Measurements from ENCODE around the gene UCN2.
"Not testable (repeated sequence)": the region's sequence is repeated elsewhere in the genome, so short reads cannot be mapped to it uniquely, and the experiment has no call there.

The UCN2 gene

DNA sequence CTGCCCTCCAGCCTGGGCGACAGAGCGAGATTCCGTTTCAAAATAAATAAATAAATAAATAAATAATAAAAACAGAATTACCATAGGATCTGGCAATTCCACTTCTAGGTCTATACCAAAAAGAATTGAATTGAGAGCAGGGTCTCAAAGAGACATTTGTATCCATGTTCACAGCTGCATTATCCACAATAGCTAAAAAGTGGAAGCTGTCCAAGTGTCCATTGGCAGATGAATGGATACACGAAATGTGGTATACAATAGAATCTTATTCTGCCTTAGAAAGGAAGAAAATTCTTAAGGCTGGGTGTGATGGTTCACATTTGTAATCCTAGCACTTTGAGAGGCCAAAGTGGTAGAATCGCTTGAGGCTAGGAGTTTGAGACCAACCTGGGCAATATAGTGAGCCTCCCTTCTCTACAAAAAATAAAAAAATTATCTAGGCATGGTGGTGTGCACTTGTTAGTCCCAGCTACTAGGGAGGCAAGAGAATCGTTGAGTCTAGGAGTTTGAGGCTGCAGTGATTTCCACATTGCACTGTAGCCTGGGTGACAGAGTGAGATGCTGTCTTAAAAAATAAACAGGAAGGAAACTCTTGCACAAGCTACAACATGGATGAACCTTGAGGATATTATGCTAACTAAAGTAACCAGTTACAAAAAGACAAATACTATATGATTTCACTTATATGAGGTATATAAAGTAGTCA, 31.2 kb downstream of the UCN2 start:
- DNase-seq = no peak

GRCh38 chr3:48530701-48531100, 32.9 kb downstream of the UCN2 start:
- DNase-seq = not testable (repeated sequence)

- no peak for DNase-seq
These were observed 34.8 kb downstream of the UCN2 start for GRCh38 chr3:48528754-48529153.

GRCh38 chr3:48528048-48528447, 35.5 kb downstream of the UCN2 start:
- no peak for DNase-seq

GRCh38 chr3:48524970-48525369, 38.6 kb downstream of the UCN2 start:
- no peak for DNase-seq

GRCh38 chr3:48521635-48522034, 41.9 kb downstream of the UCN2 start:
- DNase-seq = no peak

DNA sequence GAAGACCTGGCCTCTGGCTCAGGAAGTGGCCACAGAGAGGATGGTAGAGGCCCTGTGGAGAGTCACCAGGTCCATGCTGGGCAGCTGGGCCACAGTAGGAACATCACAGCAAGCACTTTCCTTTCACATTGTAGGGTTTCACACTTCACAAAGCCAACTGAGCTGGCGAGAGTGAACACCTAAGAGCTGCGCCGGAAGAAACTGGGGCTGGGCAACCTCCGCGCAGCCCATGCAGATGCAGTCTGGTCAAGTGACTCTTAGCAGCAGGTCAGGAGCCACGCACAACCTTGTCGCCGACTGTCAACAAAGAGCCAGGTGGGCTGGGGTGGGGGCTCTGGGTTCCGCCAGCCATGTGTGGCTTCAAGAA, 44.3 kb downstream of the UCN2 start:
- DNase-seq = no peak

DNA sequence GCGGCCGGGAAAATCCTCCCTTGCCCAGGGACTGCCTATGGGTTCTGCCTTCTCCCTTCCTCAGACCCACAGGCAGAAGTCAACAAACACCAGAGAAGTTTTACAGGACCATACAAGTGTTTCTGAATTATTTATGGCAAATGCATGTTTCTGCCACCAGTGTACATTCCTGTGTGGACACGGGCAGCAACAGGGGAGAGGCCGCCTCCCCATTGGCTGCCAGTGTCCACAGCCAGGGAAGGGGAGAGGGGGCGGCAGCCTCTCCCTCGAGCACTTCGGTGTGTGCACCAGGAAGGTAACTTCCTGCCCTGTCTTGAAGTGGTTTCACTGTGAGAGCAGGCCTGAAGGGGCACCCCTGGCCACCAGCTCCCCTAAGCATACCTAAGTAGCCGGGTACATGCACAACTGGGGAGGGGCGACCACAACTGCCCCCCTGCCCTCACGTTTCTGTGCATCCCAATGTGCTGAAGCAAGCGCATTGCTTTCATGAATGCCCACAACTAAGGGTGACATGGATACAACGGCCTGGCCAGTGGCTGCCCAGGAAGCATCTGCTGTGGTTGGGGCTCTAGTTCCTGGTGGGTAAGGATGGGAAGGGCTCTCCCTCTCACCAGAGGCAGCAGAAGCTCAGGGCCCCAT, 44.8 kb downstream of the UCN2 start:
- DNase-seq = no peak

DNA sequence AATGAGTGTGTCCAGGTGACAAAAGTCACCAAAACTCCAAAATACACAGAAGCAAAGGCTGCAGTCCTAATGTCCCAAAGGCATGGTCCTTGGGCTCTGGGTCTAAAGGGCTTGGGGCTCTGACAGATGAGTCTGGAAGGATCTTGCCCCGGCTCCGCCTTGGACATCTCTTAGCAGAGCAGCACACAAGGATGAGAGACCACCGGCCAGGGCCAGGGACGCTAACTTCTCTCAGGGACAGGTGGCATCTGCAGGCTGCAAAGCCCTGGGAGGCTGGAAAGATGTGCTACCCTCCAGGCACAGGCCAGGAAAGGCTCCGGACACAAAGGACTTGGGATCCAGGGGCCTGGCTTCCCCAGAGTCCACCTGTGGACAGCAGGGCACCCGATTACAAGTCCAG, 45.5 kb downstream of the UCN2 start:
- DNase-seq = no peak

DNA sequence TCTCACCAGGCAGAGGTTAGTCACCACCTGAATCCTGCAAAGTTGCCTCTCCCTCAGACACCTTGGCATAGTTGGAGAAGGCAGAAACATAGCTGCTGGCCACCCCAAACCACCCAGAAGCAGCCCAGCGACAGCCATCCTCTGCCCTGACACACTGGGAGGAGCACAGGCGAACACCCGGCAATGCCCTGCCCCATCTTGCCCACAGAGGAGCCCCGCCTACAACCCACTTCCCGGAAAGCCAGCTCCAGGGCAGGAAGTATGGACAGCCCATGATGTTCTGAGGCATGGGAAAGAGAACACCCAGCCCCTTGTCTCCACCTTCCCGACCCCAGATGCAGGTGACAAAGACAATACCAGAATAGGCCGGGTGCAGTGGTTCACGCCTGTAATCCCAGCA, 47.0 kb downstream of the UCN2 start:
- no peak for DNase-seq

- no peak for DNase-seq
These were observed 49.0 kb downstream of the UCN2 start for GRCh38 chr3:48514431-48515227.
